Measurements from ENCODE around the gene SLC16A13. TPM values are rescaled to one million over a fixed set of nuclear protein-coding genes. Genes with fewer than 3 reads are reported as not detected.
"Not testable (repeated sequence)": the region's sequence is repeated elsewhere in the genome, so short reads cannot be mapped to it uniquely, and the experiment has no call there.

SLC16A13 gene
- total RNA-seq, 1 donor from 2014 or later, result 1.7 TPM

DNA sequence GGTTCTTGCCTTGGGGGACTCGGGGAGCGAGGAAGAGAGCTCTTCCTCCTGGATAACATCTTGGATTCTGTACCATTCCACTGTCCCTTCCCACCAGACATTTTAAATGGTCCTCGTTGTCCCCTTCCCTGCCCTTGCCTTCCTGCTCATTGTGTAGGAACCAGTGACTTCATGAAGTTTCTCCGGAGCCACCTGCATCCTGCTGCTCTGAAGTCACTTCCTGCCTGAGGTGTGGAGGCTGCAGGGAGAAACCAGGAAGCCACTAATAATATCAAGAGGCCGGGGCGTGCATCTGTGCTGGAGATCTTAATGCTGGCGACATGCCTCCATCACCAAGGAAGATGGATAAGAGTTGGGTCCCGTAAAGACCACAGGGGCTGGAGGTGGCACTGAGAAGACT is 6.2 kb upstream of the SLC16A13 start:
- DNase-seq, result peak; percentile 97

GRCh38 chr17:7034955-7035590 is 742 bp upstream of the SLC16A13 start:
- DNase-seq, result peak; percentile 76

DNA sequence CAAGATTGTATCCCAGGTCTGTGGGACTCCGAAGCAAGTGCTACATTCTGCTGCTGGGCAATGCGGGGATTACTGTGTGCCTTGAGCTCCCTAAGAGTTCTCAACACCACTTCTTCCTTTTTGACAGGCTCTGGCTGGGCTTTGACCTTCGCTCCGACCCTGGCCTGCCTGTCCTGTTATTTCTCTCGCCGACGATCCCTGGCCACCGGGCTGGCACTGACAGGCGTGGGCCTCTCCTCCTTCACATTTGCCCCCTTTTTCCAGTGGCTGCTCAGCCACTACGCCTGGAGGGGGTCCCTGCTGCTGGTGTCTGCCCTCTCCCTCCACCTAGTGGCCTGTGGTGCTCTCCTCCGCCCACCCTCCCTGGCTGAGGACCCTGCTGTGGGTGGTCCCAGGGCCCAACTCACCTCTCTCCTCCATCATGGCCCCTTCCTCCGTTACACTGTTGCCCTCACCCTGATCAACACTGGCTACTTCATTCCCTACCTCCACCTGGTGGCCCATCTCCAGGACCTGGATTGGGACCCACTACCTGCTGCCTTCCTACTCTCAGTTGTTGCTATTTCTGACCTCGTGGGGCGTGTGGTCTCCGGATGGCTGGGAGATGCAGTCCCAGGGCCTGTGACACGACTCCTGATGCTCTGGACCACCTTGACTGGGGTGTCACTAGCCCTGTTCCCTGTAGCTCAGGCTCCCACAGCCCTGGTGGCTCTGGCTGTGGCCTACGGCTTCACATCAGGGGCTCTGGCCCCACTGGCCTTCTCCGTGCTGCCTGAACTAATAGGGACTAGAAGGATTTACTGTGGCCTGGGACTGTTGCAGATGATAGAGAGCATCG is 2.4 kb downstream of the SLC16A13 start:
- DNase-seq, result no peak

DNA sequence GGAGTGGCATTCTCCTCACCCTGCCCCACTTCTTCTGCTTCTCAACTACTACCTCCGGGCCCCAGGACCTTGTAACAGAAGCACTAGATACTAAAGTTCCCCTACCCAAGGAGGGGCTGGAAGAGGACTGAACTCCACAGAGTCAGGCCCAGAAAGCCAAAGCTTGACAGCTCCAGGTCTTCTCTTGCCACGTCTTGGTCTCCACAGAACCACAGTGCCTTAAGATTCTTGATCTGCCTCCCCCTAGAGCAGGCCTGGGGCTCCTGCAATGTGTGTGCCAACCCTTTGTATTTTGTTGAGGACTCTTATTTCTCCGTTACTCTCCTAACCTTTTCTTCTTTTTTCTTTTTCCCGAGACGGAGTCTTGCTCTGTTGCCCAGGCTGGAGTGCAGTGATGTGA is 4.0 kb downstream of the SLC16A13 start:
- no peak for DNase-seq

DNA sequence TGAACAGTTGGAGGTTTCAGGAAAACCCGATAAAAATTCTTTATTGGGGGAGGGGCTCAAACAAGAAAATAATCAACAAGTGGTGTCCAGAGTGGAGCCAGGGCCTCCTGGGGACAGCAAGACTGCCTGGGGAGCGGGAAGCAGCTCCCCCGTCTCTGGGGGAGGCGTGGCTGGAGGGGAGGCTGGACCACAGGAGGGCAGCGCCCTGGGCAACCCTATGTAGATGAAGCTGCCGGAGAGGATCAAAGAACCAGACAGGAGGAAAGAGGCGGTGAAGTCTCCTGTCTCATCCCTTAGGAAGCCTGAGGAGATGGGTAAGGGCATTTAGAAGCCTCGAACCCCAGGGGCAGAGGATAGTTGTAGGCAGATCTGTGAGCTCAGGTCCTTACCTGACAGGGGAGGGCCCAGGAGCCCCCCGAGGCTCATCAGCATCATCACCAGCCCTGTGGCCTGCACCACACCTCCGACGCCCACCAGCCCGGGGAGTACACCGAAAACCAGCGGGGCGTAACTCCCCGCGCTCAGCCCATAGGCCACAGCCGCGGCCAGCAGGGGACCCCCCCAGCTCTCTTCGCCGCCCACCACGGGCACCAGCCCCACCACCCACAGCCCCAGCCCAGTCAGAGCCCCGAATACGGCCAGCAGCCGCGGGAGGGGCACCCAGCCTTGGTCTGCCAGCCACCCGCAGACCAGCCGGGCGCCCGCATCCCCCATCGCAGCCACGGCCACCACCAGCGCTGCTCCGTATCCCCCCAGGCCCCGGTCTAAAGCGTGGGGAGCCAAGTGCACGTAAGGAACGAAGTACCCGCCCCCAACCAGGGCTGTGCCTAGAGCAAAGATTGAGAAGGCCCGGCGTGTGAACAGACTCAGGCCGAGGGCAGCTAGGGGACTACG is 6.0 kb downstream of the SLC16A13 start:
- DNase-seq, result no peak

DNA sequence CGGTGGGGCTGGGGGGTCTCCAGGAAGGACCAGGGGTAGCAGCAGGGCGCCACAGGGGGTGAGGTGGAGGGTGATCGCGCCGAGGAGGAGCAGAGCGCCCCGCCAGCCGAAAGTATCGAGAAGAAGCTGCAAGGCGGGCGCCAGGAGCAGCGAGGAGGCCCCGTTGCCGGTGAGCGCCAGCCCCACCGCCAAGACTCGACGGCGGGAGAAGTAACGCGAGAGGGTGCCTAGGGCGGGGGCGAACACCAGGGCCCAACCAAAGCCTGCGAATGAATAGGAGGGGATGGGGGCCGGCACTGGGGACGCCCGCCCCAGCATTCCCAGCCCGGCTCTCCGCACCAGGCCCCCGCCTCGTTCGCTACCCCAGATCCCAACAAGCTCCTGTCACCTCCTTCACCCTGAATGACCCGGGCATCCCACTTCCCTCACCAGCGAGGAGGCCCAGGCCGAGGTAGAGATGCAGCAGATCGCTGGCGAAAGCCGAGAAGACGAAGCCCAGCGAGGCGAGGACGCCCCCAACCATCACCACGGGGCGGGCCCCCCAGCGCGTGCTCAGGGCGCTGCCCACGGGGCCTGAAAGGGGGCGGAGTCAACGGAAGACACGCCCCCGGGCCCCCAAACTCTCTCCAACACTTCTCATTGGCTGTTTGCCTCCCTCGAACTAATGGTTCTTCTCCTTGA is 6.8 kb downstream of the SLC16A13 start:
- no peak for DNase-seq

DNA sequence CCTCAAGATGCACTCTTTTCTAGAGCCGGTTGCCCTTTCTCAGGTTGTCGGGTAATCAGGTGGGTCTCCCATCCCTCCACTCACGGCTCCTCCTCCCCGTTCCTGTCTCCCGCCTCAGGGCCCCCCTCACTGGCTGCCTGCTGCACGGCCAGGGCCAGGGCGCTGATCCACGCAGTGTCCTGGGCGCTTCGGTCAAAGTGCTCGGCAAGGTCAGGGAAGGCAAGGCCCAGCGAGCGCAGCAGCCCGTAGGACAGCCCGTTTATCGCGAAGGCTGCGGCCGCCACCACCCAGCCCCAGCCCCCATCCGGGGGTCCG is 7.3 kb downstream of the SLC16A13 start:
- no peak for DNase-seq

GRCh38 chr17:7043497-7044198 is 7.8 kb downstream of the SLC16A13 start, which contains the start of gene SLC16A11:
Gene SLC16A11 (minus strand): TSS chr17:7044092. CDS start chr17:7043513, 579 bp downstream.
- DNase-seq, result peak; percentile 60

GRCh38 chr17:7045492-7046126 is 9.8 kb downstream of the SLC16A13 start:
- peak; percentile 92 for DNase-seq

DNA sequence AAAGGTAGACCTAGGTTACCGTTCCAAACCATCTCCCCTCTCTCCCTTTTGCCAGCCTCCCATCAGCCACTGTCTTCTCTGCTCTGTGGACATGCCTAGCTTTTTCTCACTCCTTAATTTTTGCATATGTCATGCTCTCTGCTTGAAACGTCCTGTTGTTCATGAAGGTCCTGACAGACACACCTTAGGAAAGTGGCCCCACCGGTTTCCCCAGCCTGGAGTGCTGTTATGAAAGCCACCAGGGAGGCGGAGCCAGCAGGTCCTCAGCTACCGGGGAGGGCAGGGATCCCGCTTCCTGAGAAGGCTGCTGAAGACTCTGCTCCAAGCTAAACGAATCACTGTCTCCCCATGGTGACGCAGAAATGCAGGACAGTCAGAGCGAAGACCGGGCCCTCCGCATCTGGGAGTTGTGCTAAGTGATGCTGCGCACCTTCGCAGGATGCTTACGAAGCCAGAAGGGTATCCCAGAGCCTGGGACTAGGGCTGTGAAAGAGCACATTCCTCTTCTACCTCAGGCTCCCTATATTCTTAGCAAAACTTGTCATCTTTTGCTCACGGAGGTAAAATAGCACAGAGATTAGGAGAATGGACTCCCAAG is 10.4 kb downstream of the SLC16A13 start:
- no peak for DNase-seq

- not testable (repeated sequence) for DNase-seq
These were observed 11.0 kb downstream of the SLC16A13 start for GRCh38 chr17:7046725-7047397.

DNA sequence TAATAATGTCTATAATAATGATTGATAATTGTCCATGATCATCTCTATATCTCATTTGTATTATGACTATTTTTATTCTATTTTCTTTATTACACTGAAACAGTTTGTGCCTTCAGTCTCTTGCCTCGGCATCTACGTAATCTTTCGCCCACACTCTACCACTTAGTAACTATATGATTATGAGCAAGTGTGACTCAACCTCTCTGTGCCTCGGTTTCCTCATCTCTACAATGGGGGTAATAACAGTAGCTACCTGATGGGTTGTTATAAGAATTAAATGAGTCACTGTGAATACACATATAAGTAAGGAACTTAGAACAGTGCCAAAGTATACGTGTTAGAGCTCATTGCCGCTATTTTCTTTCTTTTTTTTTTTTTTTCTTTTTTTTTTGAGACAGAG is 11.8 kb downstream of the SLC16A13 start:
- no peak for DNase-seq

DNA sequence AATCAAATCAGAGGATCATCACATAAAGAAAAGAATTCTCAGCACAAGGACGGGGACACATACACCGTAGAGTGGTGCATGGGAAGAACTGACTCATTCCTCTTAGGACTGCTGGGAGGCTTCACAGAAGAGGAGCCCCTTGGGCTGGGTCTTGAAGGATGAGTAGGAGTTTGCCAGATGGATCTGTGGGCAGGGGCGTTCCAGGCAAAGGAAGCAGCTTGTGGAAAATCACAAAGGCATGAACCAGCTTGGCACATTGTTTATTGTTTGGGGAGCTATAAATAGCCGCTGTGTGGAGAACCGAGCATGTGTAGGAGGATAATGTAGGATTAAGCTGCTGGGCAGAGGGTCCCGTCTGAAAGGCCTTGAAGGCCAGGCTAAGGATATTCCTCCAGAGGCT is 13.2 kb downstream of the SLC16A13 start:
- peak; percentile 51 for DNase-seq

DNA sequence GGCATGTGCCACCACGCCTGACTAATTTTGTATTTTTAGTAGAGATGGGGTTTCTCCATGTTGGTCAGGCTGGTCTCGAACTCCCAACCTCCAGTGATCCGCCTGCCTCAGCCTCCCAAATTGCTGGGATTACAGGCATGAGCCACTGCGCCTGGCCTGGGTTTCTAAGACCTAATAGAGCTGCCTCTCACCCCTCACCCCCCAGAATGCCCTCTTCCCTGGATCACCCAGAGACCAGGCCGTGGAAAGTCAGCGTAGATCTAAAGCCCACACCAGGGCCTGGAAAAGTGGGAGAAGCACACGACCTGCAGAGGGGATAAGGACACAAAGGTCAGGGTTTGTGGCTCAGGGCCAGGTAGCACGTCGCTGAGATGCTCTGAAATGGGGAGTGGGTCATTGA is 14.8 kb downstream of the SLC16A13 start:
- not testable (repeated sequence) for DNase-seq

- no peak for DNase-seq
These were observed 20.6 kb downstream of the SLC16A13 start for GRCh38 chr17:7056386-7056785.

DNA sequence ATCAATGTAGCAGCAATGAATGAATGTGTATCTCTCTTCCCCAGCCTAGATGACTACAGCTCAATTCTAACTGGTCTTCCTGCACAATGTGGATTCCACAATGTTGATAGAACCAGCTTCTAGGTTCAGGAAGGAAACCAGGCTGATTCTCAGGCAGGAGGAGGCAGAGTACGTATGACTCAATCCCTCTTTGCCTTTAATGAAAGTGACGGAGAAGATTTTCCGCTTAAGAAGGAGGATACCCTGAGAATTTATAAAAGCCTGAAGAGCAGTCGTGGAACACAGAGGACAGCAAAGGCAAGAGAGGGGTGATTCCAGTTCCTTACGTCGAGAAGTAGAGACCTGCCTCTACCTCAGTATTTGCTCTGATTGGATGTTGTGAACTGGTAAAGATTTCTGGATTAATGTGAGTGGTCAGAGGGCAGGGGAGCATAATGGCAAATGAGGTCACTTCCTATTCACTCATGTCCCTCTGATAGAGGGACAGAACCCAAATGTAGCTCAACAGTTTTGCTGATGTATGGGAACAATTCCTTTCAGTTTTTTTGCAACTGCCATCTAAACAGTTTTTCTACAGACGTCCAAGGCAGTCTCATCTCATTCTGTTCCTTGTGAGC is 23.1 kb downstream of the SLC16A13 start:
- peak; percentile 97 for DNase-seq

GRCh38 chr17:7060165-7060891 is 24.5 kb downstream of the SLC16A13 start:
- DNase-seq, result peak; percentile 99

DNA sequence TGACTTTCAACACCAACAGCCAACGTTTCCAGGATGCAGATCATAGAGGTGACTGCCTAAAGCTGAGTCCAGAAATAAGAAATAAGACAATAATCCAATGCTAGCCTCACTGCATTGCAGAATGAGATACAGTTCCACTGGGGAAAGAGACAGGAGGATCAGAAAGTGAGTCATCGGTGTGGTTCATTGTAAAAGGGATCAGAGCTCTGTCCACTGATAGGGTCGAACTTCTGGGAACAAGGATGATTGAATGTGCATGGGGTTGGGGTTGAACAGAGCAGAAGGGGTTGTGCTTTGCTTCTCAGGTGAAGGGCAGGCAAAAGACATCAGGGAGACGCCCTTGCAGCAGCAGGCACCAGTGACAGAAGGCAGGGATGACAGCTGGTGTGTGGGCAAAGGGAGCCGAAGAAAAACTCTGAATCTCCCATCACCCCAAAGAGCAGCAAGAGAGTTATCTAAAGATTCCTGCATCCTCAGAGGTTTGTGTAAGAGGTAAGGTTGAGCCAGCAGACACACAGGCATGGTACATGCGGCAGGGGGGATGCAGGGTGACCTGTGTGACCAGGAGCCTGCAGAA is 27.8 kb downstream of the SLC16A13 start:
- peak; percentile 34 for DNase-seq

DNA sequence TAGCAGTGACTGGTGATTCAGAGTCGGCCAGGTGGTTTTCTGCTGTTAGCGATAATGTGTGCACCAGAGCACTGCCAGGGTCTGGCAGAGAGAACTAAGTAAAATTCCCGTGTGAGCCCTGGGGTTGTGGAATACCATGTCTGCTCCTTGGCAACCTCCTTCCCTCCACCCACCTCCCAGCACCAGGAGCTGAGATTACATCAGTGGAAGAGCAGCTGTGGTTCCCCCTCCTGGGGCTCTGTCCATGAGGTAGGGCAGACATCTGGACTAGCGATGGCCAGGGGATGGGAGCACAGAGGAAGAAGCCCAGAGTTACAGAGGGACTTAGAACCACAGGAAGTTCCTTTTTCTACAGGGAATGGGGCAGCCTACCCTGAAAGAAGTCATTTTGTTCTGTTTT is 28.4 kb downstream of the SLC16A13 start:
- DNase-seq, result no peak
